ENCODE measurements around the gene RANBP3.
"Not testable (repeated sequence)": the region's sequence is repeated elsewhere in the genome, so short reads cannot be mapped to it uniquely, and the experiment has no call there.

The RANBP3 gene

DNA sequence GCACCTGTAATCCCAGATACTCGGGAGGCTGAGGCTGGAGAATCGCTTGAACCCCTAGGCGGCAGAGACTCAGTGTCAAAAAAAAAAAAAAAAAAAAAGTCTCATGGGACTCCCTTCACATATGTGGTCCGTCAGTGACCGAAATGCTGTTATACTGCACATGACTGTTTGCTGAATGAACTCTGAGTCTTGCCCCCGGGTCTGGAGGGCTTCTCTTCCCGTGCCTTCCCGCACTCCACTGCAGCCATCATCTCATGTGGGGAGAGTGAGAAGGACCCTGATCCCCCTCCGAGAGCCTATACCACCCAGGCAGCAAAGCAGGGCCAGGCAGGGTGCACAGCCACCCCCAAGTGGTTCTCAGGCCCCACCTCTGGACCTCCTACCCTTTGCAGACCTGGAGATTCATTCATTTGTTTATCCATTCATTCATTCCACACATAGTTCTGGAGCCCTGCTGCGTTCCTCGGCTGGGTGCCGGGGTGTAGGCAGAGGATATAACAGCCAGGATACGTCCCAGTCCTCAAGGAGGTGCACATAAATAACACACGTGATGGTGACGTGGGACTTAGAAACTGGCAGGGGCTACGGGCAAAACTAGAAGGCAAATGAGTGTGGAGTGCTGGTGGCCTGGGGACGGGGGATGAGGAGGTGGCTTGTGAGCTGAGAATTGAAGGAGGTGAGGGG, 88.5 kb downstream of the RANBP3 start:
- no peak for DNase-seq (ENCODE audit: low spot score)

- not testable (repeated sequence) for DNase-seq (ENCODE audit: low spot score)
Measured at GRCh38 chr19:5884065-5884811, 93.7 kb downstream of the RANBP3 start.

DNA sequence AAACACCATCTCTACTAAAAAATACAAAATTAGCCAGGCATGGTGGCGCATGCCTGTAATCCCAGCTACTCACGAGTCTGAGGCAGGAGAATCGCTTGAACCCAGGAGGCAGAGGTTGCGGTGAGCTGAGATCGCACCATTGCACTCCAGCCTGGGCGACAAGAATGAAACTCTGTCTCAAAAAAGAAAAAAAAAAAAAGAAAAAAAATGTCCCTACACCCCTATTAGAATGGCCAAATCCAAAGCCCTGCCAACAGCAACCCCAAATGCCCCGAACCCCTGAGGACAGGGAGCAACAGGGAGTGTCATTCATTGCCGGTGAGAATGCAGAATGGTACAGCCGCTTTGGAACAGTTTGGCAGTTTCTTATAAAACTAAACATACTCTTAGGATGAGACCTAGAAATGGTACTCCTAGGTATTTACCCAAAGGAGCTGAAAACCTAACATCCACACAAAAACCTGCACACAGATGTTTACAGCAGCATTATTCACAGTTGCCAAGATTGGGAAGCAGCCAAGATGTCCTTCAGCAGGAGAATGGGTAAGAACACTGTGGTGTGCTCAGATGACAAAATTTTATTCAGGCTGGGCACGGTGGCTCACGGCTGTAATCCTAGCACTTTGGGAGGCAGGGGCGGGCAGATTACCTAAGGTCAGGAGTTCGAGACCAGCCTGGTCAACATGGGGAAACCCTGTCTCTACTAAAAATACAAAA, 94.6 kb downstream of the RANBP3 start:
- not testable (repeated sequence) for DNase-seq (ENCODE audit: low spot score)

- no peak for DNase-seq (ENCODE audit: low spot score)
Measured at GRCh38 chr19:5882421-5882968, 95.4 kb downstream of the RANBP3 start.

DNA sequence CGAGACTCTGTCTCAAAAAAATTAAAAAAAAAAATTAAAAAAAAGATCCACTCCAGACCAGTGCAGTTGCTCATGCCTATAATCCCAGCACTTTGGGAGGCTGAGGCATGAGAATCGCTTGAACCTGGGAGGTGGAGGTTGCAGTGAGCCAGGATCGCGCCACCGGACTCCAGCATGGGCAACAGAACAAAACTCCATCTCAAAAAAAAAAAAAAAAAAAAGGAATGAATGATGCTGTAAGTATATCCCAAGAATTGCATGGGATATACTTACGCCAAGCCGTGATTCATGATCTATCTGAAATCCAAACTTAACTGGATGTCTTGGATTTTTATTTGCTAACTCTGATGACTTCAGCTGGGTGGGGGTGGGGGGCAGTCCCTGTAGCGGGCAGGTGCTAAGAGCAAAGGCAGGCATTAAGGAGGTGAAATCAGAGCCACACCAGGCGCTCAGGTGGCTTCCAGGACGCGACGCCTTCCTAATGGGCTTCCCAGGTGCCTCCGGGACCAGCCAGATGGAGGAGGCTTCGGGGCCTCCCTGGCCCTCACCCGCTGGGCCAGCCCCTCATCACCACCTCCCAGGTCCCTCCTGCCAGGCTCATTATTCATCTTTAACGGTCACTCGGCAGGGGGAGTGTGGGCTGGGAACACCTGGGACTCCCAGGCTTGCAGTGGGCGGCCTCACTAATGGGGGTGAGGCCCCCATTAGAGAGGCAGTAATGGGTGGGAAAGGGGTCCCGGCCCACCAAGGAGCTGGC, 96.2 kb downstream of the RANBP3 start:
- no peak for DNase-seq (ENCODE audit: low spot score)

DNA sequence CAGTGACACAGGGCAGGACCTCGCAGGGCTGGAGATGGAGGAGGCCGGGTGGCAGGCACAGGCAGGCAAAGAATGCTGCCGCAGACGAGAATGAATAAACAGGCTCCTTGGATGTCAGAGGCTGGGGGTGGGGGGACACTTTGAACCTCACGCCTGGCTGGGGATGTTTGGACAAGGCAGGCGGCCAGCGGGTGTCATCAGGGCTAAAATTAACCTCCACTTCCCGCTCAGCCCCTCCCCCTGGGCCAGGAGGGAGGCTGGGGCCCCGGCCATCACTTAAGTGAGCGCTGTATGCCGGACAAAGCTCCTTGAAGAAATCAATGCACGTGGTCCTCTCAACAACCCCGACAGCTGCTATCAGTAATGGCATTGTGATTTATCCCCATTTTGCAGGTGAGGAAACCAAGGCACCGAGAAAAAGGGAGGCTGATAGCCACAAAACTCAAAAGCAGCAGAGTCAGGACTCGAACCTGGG, 97.3 kb downstream of the RANBP3 start:
- no peak for DNase-seq (ENCODE audit: low spot score)

- DNase-seq (ENCODE audit: low spot score): no peak
Measured at GRCh38 chr19:5880196-5880595, 97.7 kb downstream of the RANBP3 start.

DNA sequence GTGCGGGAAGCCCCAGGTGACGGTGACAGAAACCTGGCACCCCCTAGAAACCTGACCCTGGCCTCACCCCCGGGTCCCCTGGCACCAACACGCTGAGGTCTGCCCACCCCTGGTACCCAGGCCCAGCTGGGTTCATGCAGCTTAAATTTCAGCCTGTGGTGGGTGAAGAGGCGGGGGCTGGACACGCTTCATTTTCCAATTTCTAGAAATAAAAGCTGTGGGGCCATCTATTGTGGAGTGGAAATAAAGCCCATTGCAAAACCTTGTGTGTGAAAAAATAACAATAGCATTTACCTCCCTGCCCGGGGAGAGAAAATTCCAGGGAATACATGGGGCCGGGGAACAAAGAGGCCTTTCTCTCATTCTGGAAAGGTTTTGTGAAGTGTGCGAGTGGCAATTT, 100.1 kb downstream of the RANBP3 start:
- no peak for DNase-seq (ENCODE audit: low spot score)

DNA sequence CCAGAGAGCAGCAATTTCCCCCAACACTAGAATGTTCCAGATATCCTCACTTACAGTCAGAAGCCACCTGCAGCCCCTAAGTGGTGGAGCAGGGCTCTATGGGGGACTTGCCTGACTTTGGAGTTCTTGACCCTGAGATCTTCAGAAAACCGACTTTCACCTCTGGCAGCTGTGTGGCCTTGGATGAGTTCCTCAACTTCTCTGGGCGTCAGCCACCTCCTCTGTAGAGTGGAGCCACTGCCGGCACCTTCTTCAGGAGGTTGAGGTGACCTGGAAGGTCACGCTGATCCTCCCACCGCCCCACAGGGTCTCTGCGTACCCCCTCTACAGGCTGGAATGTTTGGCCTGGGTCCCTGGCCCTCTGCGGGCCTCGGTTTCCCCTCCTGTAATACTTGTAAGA, 100.5 kb downstream of the RANBP3 start:
- no peak for DNase-seq (ENCODE audit: low spot score)

DNA sequence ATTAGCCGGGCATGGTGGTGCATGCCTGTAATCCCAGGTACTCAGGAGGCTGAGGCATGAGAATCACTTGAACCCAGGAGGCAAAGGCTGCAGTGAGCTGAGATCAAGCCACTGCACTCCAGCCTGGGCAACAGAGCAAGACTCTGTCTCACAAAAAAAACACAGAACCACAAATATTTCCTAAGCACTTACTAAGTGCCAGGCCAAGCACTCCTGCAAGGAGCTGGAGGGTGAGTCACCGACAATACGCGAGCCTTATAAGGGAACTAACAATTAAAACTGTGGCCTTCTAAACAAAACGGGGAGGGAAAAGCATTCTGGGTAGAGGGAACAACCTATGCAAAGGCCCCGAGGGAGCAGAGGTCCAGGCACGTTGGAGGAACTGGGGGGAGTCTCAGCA, 103.4 kb downstream of the RANBP3 start:
- not testable (repeated sequence) for DNase-seq (ENCODE audit: low spot score)

DNA sequence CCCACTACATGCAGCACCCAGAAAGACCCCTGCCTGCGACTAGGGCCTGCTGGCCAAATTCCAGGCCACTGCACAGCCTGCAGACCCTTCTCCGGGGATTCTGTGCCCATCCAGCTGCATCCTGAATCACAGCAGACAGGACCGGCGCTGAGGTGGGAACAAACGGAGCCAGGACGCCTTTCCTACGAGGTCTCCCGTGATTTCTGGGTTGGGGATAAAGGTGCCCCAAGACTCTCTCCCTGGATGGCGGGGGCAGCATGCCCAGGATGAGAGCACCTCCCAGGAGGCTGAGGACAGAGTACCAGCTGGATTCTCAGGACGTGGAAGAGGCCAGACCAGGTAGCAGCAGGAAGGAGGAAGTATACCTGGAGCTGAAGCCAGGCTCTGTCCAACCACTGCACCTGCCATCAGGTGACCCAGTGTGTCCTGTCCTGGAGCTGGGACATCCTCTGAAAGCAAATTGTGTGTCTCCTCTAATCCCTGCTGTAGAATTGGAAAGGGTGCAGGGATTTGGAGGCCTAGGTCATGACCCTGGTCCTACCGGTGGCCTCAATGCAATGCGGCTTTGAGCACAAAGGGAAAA, 104.2 kb downstream of the RANBP3 start:
- DNase-seq (ENCODE audit: low spot score): no peak

- DNase-seq (ENCODE audit: low spot score): no peak
Measured at GRCh38 chr19:5870986-5871394, 107.0 kb downstream of the RANBP3 start.

- no peak for DNase-seq (ENCODE audit: low spot score)
Measured at GRCh38 chr19:5867201-5868136, 110.5 kb downstream of the RANBP3 start.

Measured in SK-N-DZ (cell line).